Naive B cell (primary cell): Measurements from ENCODE around the gene UNC5C. TPM values are rescaled to one million over a fixed set of nuclear protein-coding genes. Genes with fewer than 3 reads are reported as not detected.

Experiments
- ATAC-seq, 2 donors: fragments of 150-1000 bp; cut with Tn5 transposase; 2 replicates each; pipeline ENCODE4 v1.10.0; 2021; ENCODE audit warnings: low read depth in 2 of 2, mild to moderate bottlenecking in 2 of 2, moderate library complexity in 2 of 2
- DNase-seq: peaks from one replicate; pipeline ENCODE4 v3.0.0; 2022
- H3K27ac Mint-ChIP-seq, 6 donors: one replicate each; pipeline ENCODE4 v1.8.0; 2020 to 2022; ENCODE audit warnings: mild to moderate bottlenecking in 6 of 6, mixed read lengths in 6 of 6, moderate library complexity in 5 of 6, inconsistent platforms in 2 of 6
- H3K27me3 Mint-ChIP-seq, 3 donors: one replicate each; pipeline ENCODE4 v1.8.0; 2021 to 2022; ENCODE audit warnings: mixed read lengths in 3 of 3, mild to moderate bottlenecking in 1 of 3
- H3K36me3 Mint-ChIP-seq, 2 donors: one replicate each; pipeline ENCODE4 v1.8.0; 2020 to 2022; ENCODE audit warnings: mixed read lengths in 2 of 2, inconsistent platforms in 1 of 2, mild to moderate bottlenecking in 1 of 2
- H3K4me1 Mint-ChIP-seq, 3 donors: one replicate each; pipeline ENCODE4 v1.8.0; 2020 to 2022; ENCODE audit warnings: mixed read lengths in 3 of 3, inconsistent platforms in 1 of 3, mild to moderate bottlenecking in 1 of 3, moderate library complexity in 1 of 3
- H3K4me3 Mint-ChIP-seq, 8 donors: one replicate each; pipeline ENCODE4 v1.8.0; 2020 to 2022; ENCODE audit warnings: mild to moderate bottlenecking in 8 of 8, mixed read lengths in 8 of 8, moderate library complexity in 8 of 8, inconsistent platforms in 2 of 8
- H3K9me3 Mint-ChIP-seq, 7 donors: one replicate each; pipeline ENCODE4 v1.8.0; 2020 to 2022; ENCODE audit warnings: mixed read lengths in 7 of 7, mild to moderate bottlenecking in 5 of 7, inconsistent platforms in 2 of 7, moderate library complexity in 1 of 7
- polyA plus RNA-seq, 6 donors: library from polyadenylated mRNA; unstranded; fragments of 300-500 nt; fragmentation: Illumina TruSeq; gene quantifications; one replicate each; pipeline ENCODE4 v1.2.3, GENCODE V29; 2021; ENCODE audit warnings: low read depth in 6 of 6

UNC5C gene
- polyA plus RNA-seq, 6 donors from 2014 or later, result not detected

- ATAC-seq (no peak), DNase-seq (no peak)
- H3K9me3 Mint-ChIP-seq, result peaks cover 0 to 4% (median 0%) of the 10 kb centered on the region in 7 donors
- H3K27me3 Mint-ChIP-seq, result no peaks in the 10 kb centered on the region
- H3K27ac Mint-ChIP-seq, result no peak overlapping the region
- no peak overlapping the region for H3K4me3 Mint-ChIP-seq
- no peaks in the 10 kb centered on the region for H3K4me1 Mint-ChIP-seq
- H3K36me3 Mint-ChIP-seq, result no peaks in the 10 kb centered on the region
These were observed 133.4 kb downstream of the UNC5C start for GRCh38 chr4:95415346-95415771.

GRCh38 chr4:95411371-95412088 lies 137.2 kb downstream of the UNC5C start:
- Mint-ChIP-seq H3K9me3 (peaks cover 0 to 4% (median 0%) of the 10 kb centered on the region in 7 donors), H3K4me3 (no peak overlapping the region)

GRCh38 chr4:95410387-95410977 lies 138.3 kb downstream of the UNC5C start:
- H3K27me3 Mint-ChIP-seq, result no peaks in the 10 kb centered on the region
- ATAC-seq, result no peak
- DNase-seq, result no peak
- no peaks in the 10 kb centered on the region for H3K36me3 Mint-ChIP-seq
- no peak overlapping the region for H3K4me3 Mint-ChIP-seq
- H3K4me1 Mint-ChIP-seq, result no peaks in the 10 kb centered on the region
- H3K27ac Mint-ChIP-seq, result peak overlapping the region in 1 of 6 donors; percentile 61
- peaks cover 0 to 4% (median 0%) of the 10 kb centered on the region in 7 donors for H3K9me3 Mint-ChIP-seq

More at GRCh38 chr4:95411371-95412088, 137.2 kb downstream of the UNC5C start:
- Mint-ChIP-seq H3K27me3 (no peaks in the 10 kb centered on the region), H3K36me3 (no peaks in the 10 kb centered on the region), H3K27ac (no peak overlapping the region), H3K4me1 (no peaks in the 10 kb centered on the region)
- no peak for DNase-seq
- no peak for ATAC-seq

- Mint-ChIP-seq H3K9me3 (peaks cover 0 to 4% (median 0%) of the 10 kb centered on the region in 7 donors), H3K4me1 (no peaks in the 10 kb centered on the region), H3K36me3 (no peaks in the 10 kb centered on the region), H3K27ac (no peak overlapping the region), H3K4me3 (no peak overlapping the region), H3K27me3 (no peaks in the 10 kb centered on the region)
- ATAC-seq (no peak), DNase-seq (no peak)
These were observed 139.0 kb downstream of the UNC5C start for GRCh38 chr4:95409750-95410149.

GRCh38 chr4:95409127-95409526 lies 139.6 kb downstream of the UNC5C start:
- H3K9me3 Mint-ChIP-seq, result peaks cover 0 to 4% (median 0%) of the 10 kb centered on the region in 7 donors
- H3K27me3 Mint-ChIP-seq, result no peaks in the 10 kb centered on the region
- DNase-seq (no peak), ATAC-seq (no peak)
- H3K36me3 Mint-ChIP-seq, result no peaks in the 10 kb centered on the region
- no peak overlapping the region for H3K4me3 Mint-ChIP-seq
- H3K4me1 Mint-ChIP-seq, result no peaks in the 10 kb centered on the region
- H3K27ac Mint-ChIP-seq, result no peak overlapping the region

GRCh38 chr4:95402299-95402698 lies 146.5 kb downstream of the UNC5C start:
- Mint-ChIP-seq H3K36me3 (no peaks in the 10 kb centered on the region), H3K27me3 (no peaks in the 10 kb centered on the region)
- ATAC-seq, result no peak

GRCh38 chr4:95398217-95398616 lies 150.6 kb downstream of the UNC5C start:
- Mint-ChIP-seq H3K27ac (no peak overlapping the region), H3K27me3 (no peaks in the 10 kb centered on the region), H3K4me3 (no peak overlapping the region), H3K9me3 (peaks cover 0 to 4% (median 0%) of the 10 kb centered on the region in 7 donors), H3K4me1 (no peaks in the 10 kb centered on the region), H3K36me3 (no peaks in the 10 kb centered on the region)
- ATAC-seq (no peak), DNase-seq (no peak)

More at GRCh38 chr4:95402299-95402698, 146.5 kb downstream of the UNC5C start:
- DNase-seq, result no peak
- no peaks in the 10 kb centered on the region for H3K9me3 Mint-ChIP-seq
- no peak overlapping the region for H3K27ac Mint-ChIP-seq
- no peak overlapping the region for H3K4me3 Mint-ChIP-seq
- no peaks in the 10 kb centered on the region for H3K4me1 Mint-ChIP-seq

GRCh38 chr4:95394752-95395306 lies 153.9 kb downstream of the UNC5C start:
- no peak for ATAC-seq
- Mint-ChIP-seq H3K9me3 (peaks cover 0 to 4% (median 0%) of the 10 kb centered on the region in 7 donors), H3K27ac (no peak overlapping the region), H3K36me3 (no peaks in the 10 kb centered on the region), H3K27me3 (no peaks in the 10 kb centered on the region), H3K4me1 (no peaks in the 10 kb centered on the region), H3K4me3 (no peak overlapping the region)
- no peak for DNase-seq

GRCh38 chr4:95393821-95394220 lies 155.0 kb downstream of the UNC5C start:
- Mint-ChIP-seq H3K4me1 (no peaks in the 10 kb centered on the region), H3K27ac (no peak overlapping the region), H3K27me3 (no peaks in the 10 kb centered on the region), H3K4me3 (no peak overlapping the region), H3K9me3 (peaks cover 0 to 4% (median 0%) of the 10 kb centered on the region in 7 donors), H3K36me3 (no peaks in the 10 kb centered on the region)
- DNase-seq (no peak), ATAC-seq (no peak)

GRCh38 chr4:95388911-95389310 lies 159.9 kb downstream of the UNC5C start:
- no peak for DNase-seq
- Mint-ChIP-seq H3K9me3 (peaks cover 0 to 6% (median 0%) of the 10 kb centered on the region in 7 donors), H3K27ac (no peak overlapping the region), H3K36me3 (no peaks in the 10 kb centered on the region), H3K4me3 (no peak overlapping the region), H3K27me3 (no peaks in the 10 kb centered on the region), H3K4me1 (no peaks in the 10 kb centered on the region)
- ATAC-seq, result no peak

GRCh38 chr4:95387719-95388118 lies 161.1 kb downstream of the UNC5C start:
- Mint-ChIP-seq H3K27me3 (no peaks in the 10 kb centered on the region), H3K36me3 (no peaks in the 10 kb centered on the region), H3K27ac (no peak overlapping the region), H3K4me1 (no peaks in the 10 kb centered on the region), H3K9me3 (peaks cover 0 to 6% (median 0%) of the 10 kb centered on the region in 7 donors), H3K4me3 (no peak overlapping the region)
- no peak for ATAC-seq
- no peak for DNase-seq

- Mint-ChIP-seq H3K4me1 (no peaks in the 10 kb centered on the region), H3K4me3 (no peak overlapping the region), H3K9me3 (peaks cover 0 to 6% (median 0%) of the 10 kb centered on the region in 7 donors), H3K27ac (no peak overlapping the region), H3K36me3 (no peaks in the 10 kb centered on the region), H3K27me3 (no peaks in the 10 kb centered on the region)
- no peak for DNase-seq
- no peak for ATAC-seq
These were observed 162.4 kb downstream of the UNC5C start for GRCh38 chr4:95386410-95386809.

- Mint-ChIP-seq H3K36me3 (no peaks in the 10 kb centered on the region), H3K27me3 (no peaks in the 10 kb centered on the region), H3K4me1 (no peaks in the 10 kb centered on the region), H3K4me3 (no peak overlapping the region), H3K9me3 (peaks cover 0 to 6% (median 0%) of the 10 kb centered on the region in 7 donors), H3K27ac (no peak overlapping the region)
- ATAC-seq (no peak), DNase-seq (no peak)
These were observed 166.8 kb downstream of the UNC5C start for GRCh38 chr4:95381843-95382580.
